Measurements from ENCODE around the gene RCAN2.
"Not testable (repeated sequence)": the region's sequence is repeated elsewhere in the genome, so short reads cannot be mapped to it uniquely, and the experiment has no call there.

RCAN2 gene

GRCh38 chr6:46367354-46368168, 123.7 kb downstream of the RCAN2 start:
- Mint-ChIP-seq H3K27ac (no peak overlapping the region), H3K36me3 (ENCODE audit: low read depth) (no peaks in the 10 kb centered on the region), H3K4me3 (no peak overlapping the region), H3K4me1 (no peaks in the 10 kb centered on the region), H3K9me3 (no peaks in the 10 kb centered on the region), H3K27me3 (peaks cover 9% of the 10 kb centered on the region)
- ATAC-seq: no peak
- DNase-seq: no peak

GRCh38 chr6:46366190-46366900, 124.9 kb downstream of the RCAN2 start:
- no peak for ATAC-seq
- H3K27ac Mint-ChIP-seq: no peak overlapping the region

GRCh38 chr6:46357591-46357990, 133.7 kb downstream of the RCAN2 start:
- Mint-ChIP-seq H3K9me3 (no peaks in the 10 kb centered on the region), H3K27ac (no peak overlapping the region), H3K36me3 (ENCODE audit: low read depth) (no peaks in the 10 kb centered on the region), H3K4me3 (no peak overlapping the region), H3K4me1 (peaks cover 3% of the 10 kb centered on the region), H3K27me3 (no peaks in the 10 kb centered on the region)
- ATAC-seq: no peak
- no peak for DNase-seq

More at GRCh38 chr6:46366190-46366900, 124.9 kb downstream of the RCAN2 start:
- no peak for DNase-seq
- Mint-ChIP-seq H3K4me1 (no peaks in the 10 kb centered on the region), H3K4me3 (no peak overlapping the region), H3K9me3 (no peaks in the 10 kb centered on the region), H3K36me3 (ENCODE audit: low read depth) (no peaks in the 10 kb centered on the region), H3K27me3 (peaks cover 9% of the 10 kb centered on the region)

- DNase-seq (no peak), ATAC-seq (no peak)
- H3K9me3 Mint-ChIP-seq: no peaks in the 10 kb centered on the region
- peaks cover 3% of the 10 kb centered on the region for H3K4me1 Mint-ChIP-seq
- no peak overlapping the region for H3K4me3 Mint-ChIP-seq
- no peaks in the 10 kb centered on the region for H3K36me3 Mint-ChIP-seq (ENCODE audit: low read depth)
- no peak overlapping the region for H3K27ac Mint-ChIP-seq
- H3K27me3 Mint-ChIP-seq: no peaks in the 10 kb centered on the region
Observed at GRCh38 chr6:46356543-46356942, 134.7 kb downstream of the RCAN2 start.

GRCh38 chr6:46353528-46353927, 137.7 kb downstream of the RCAN2 start:
- DNase-seq (no peak), ATAC-seq (no peak)
- H3K9me3 Mint-ChIP-seq: no peaks in the 10 kb centered on the region
- H3K4me3 Mint-ChIP-seq: no peak overlapping the region
- no peaks in the 10 kb centered on the region for H3K36me3 Mint-ChIP-seq (ENCODE audit: low read depth)
- H3K4me1 Mint-ChIP-seq: peaks cover 3% of the 10 kb centered on the region
- no peak overlapping the region for H3K27ac Mint-ChIP-seq
- H3K27me3 Mint-ChIP-seq: peaks cover 5% of the 10 kb centered on the region

GRCh38 chr6:46352541-46353268, 138.5 kb downstream of the RCAN2 start:
- Mint-ChIP-seq H3K4me1 (no peaks in the 10 kb centered on the region), H3K4me3 (no peak overlapping the region), H3K36me3 (ENCODE audit: low read depth) (no peaks in the 10 kb centered on the region), H3K9me3 (no peaks in the 10 kb centered on the region), H3K27me3 (peaks cover 7% of the 10 kb centered on the region), H3K27ac (no peak overlapping the region)
- ATAC-seq (no peak), DNase-seq (no peak)

- Mint-ChIP-seq H3K27me3 (peaks cover 9% of the 10 kb centered on the region), H3K36me3 (ENCODE audit: low read depth) (no peaks in the 10 kb centered on the region), H3K9me3 (no peaks in the 10 kb centered on the region), H3K4me3 (no peak overlapping the region), H3K4me1 (no peaks in the 10 kb centered on the region), H3K27ac (no peak overlapping the region)
- no peak for ATAC-seq
- DNase-seq: no peak
Observed at GRCh38 chr6:46350714-46351113, 140.5 kb downstream of the RCAN2 start.

- ATAC-seq: no peak
- H3K4me1 Mint-ChIP-seq: no peaks in the 10 kb centered on the region
Observed at GRCh38 chr6:46347669-46348068, 143.6 kb downstream of the RCAN2 start.

GRCh38 chr6:46340246-46340645, 151.0 kb downstream of the RCAN2 start:
- H3K4me3 Mint-ChIP-seq: no peak overlapping the region
- ATAC-seq (no peak), DNase-seq (no peak)
- H3K4me1 Mint-ChIP-seq: no peaks in the 10 kb centered on the region
- H3K27me3 Mint-ChIP-seq: peaks cover 25% of the 10 kb centered on the region
- H3K9me3 Mint-ChIP-seq: no peaks in the 10 kb centered on the region
- H3K27ac Mint-ChIP-seq: no peak overlapping the region
- no peaks in the 10 kb centered on the region for H3K36me3 Mint-ChIP-seq (ENCODE audit: low read depth)

More at GRCh38 chr6:46347669-46348068, 143.6 kb downstream of the RCAN2 start:
- Mint-ChIP-seq H3K27ac (no peak overlapping the region), H3K36me3 (ENCODE audit: low read depth) (no peaks in the 10 kb centered on the region), H3K4me3 (no peak overlapping the region), H3K27me3 (peaks cover 22% of the 10 kb centered on the region), H3K9me3 (no peaks in the 10 kb centered on the region)
- no peak for DNase-seq

- ATAC-seq (no peak), DNase-seq (no peak)
- Mint-ChIP-seq H3K4me3 (no peak overlapping the region), H3K27me3 (peaks cover 24% of the 10 kb centered on the region), H3K9me3 (no peaks in the 10 kb centered on the region), H3K4me1 (no peaks in the 10 kb centered on the region), H3K36me3 (ENCODE audit: low read depth) (no peaks in the 10 kb centered on the region), H3K27ac (no peak overlapping the region)
Observed at GRCh38 chr6:46338131-46338530, 153.1 kb downstream of the RCAN2 start.

- H3K4me3 Mint-ChIP-seq: no peak overlapping the region
- DNase-seq: no peak
- no peaks in the 10 kb centered on the region for H3K4me1 Mint-ChIP-seq
- H3K27me3 Mint-ChIP-seq: peaks cover 20% of the 10 kb centered on the region
- no peak overlapping the region for H3K27ac Mint-ChIP-seq
- no peaks in the 10 kb centered on the region for H3K9me3 Mint-ChIP-seq
- no peak for ATAC-seq
- no peaks in the 10 kb centered on the region for H3K36me3 Mint-ChIP-seq (ENCODE audit: low read depth)
Observed at GRCh38 chr6:46334442-46334841, 156.8 kb downstream of the RCAN2 start.

GRCh38 chr6:46333481-46333880, 157.8 kb downstream of the RCAN2 start:
- no peaks in the 10 kb centered on the region for H3K9me3 Mint-ChIP-seq
- no peak overlapping the region for H3K4me3 Mint-ChIP-seq
- DNase-seq: no peak
- no peaks in the 10 kb centered on the region for H3K36me3 Mint-ChIP-seq (ENCODE audit: low read depth)
- no peak for ATAC-seq
- H3K27ac Mint-ChIP-seq: no peak overlapping the region
- H3K4me1 Mint-ChIP-seq: no peaks in the 10 kb centered on the region
- peaks cover 20% of the 10 kb centered on the region for H3K27me3 Mint-ChIP-seq

GRCh38 chr6:46332448-46332847, 158.8 kb downstream of the RCAN2 start:
- not testable (repeated sequence) for H3K36me3 Mint-ChIP-seq (ENCODE audit: low read depth); H3K4me1 Mint-ChIP-seq; H3K9me3 Mint-ChIP-seq; H3K4me3 Mint-ChIP-seq; ATAC-seq; H3K27ac Mint-ChIP-seq; DNase-seq
- H3K27me3 Mint-ChIP-seq: peaks cover 20% of the 10 kb centered on the region

- H3K4me3 Mint-ChIP-seq: no peak overlapping the region
Observed at GRCh38 chr6:46331461-46331860, 159.8 kb downstream of the RCAN2 start.

GRCh38 chr6:46329568-46329967, 161.7 kb downstream of the RCAN2 start:
- no peak for DNase-seq
- Mint-ChIP-seq H3K4me3 (no peak overlapping the region), H3K4me1 (peaks cover 2% of the 10 kb centered on the region), H3K27ac (no peak overlapping the region), H3K27me3 (peaks cover 15% of the 10 kb centered on the region), H3K9me3 (no peaks in the 10 kb centered on the region), H3K36me3 (ENCODE audit: low read depth) (no peaks in the 10 kb centered on the region)
- ATAC-seq: no peak

More at GRCh38 chr6:46331461-46331860, 159.8 kb downstream of the RCAN2 start:
- peaks cover 18% of the 10 kb centered on the region for H3K27me3 Mint-ChIP-seq
- ATAC-seq (no peak), DNase-seq (no peak)
- H3K9me3 Mint-ChIP-seq: no peaks in the 10 kb centered on the region
- no peaks in the 10 kb centered on the region for H3K36me3 Mint-ChIP-seq (ENCODE audit: low read depth)
- no peak overlapping the region for H3K27ac Mint-ChIP-seq
- H3K4me1 Mint-ChIP-seq: no peaks in the 10 kb centered on the region

Data from activated naive CD8-positive, alpha-beta T cell treated with anti-CD3 and anti-CD28 coated beads, Interleukin-2, amount 50 U/mL, for 24 hours (primary cell).